Sigmoid colon (tissue), 3 donors: Measurements from ENCODE around the gene ATF4.

Experiments used
- CTCF ChIP-seq, 4 experiments: fragments of 450-650 bp in 3 of 4; fragments of 200-600 bp in 1 of 4; IDR thresholded peaks; one replicate each; pipeline ENCODE4 v1.5.1; 2016 to 2019; ENCODE audit warnings: antibody characterized with exemption in 4 of 4, mild to moderate bottlenecking in 3 of 4, moderate library complexity in 2 of 4
- POLR2A ChIP-seq, 2 donors: fragments of 450-650 bp; IDR thresholded peaks; one replicate each; pipeline ENCODE4 v1.6.1; 2016; ENCODE audit warnings: antibody characterized with exemption in 2 of 2, mild to moderate bottlenecking in 2 of 2, moderate library complexity in 2 of 2

DNA sequence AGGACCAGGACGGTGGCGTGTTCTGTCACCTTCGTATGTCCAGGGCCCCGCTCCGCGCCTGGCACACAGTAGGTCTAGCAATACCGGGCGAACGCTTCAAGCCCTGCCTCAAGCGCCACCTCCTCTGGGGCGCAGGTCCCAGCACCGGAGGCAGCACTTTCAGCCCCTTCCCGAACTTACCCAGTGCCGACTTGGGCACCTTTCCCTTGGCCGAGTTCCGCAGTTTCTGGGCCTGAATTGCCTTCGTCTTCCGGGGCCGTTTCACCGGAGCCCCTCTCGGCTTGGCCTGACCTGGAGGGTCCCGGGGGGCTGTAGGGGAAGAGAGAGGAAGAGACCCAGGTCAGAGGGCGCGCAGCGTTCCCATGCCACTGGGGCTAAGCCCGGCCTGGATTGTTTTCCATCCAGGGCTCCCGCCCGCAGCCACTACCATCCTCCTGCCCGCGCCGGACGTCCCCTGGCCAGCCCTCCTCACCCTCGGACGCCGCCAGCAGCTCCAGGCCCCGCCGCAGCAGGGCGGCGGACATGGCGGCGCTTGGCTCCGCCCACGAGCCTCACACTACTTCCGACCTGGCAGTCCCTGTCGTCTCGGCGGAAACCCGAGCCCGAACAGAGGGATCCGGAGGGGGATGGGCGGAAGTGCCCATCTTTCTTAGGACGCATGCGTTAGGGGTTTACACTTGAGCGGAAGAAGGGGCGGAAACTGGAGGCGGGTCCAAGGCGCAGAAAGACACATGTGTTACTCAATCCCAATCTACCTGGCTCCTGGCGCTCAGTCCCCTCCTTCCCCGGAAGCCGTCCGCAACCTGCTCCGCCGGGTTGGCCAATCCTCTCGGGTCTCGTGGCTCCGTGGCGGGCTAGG, 12.1 kb downstream of the ATF4 start, which contains the start of gene RPS19BP1:
- TF ChIP-seq CTCF (IDR thresholded peaks at IDR 0.05) (no peak), POLR2A (IDR thresholded peaks at IDR 0.05) (peak; percentile 84 to 89)
